ENCODE measurements around the gene DIRAS3.
"Not testable (repeated sequence)": the region's sequence is repeated elsewhere in the genome, so short reads cannot be mapped to it uniquely, and the experiment has no call there.

Gene DIRAS3

GRCh38 chr1:68024635-68025338 lies 25.6 kb downstream of the DIRAS3 start:
- no peak for DNase-seq (ENCODE audit: low read depth)

DNA sequence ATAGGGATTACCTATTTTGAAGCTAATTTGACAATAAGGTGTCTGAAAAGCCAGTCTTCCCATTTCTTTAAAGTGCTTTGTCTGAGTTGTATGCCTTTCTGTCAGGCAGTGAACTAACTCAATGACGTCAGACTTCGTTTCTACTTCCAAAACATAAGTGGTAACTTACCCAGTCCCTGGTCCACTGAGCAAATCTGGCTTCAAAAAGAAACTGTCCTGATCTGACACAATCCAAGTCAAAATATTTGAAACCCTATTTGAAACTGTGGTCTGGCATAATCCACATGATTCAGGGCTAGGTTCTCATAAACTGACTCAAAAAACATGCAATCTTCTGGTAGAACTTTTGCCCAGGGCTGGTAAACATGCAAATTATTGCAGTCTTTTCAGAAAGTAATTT lies 34.0 kb downstream of the DIRAS3 start:
- DNase-seq (ENCODE audit: low read depth), result no peak

DNA sequence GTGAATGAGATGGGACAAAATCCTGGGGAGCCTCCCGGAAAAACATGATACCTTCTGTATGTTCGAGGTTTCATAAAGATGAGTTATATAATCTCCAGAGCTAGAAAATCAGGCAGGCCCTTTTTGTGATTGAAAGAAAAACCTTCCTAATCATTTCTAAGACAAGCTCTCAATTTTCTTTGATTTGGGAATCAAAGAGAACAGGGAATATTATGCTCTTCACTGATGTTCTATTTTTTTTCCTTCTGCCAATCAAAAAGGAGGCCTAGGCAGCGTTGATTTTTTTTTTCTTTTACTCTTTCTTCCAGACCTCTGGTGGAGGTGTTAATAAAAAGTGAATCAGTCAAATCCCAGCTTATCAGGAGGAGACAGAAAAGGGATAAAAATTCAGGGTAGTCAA lies 34.5 kb downstream of the DIRAS3 start:
- no peak for DNase-seq (ENCODE audit: low read depth)

DNA sequence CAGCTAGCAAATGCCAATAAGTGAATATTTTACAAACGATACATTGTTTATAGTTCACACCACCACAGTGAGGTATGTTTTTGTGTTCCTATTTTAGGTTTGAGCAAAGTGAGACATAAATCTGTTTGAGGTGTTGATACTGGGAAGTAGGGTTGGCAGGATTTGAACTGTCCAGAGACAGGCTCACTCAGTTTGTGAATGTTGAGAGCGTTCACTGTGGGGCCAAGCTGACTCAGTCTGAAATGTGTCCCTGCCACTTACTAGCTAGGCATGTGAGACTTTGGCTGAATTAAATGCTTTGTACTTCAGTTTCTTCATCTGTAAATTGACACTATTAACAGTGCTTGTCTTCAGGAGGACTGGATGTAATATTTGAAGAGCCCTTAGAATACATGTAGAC lies 35.1 kb downstream of the DIRAS3 start:
- DNase-seq (ENCODE audit: low read depth), result no peak

DNA sequence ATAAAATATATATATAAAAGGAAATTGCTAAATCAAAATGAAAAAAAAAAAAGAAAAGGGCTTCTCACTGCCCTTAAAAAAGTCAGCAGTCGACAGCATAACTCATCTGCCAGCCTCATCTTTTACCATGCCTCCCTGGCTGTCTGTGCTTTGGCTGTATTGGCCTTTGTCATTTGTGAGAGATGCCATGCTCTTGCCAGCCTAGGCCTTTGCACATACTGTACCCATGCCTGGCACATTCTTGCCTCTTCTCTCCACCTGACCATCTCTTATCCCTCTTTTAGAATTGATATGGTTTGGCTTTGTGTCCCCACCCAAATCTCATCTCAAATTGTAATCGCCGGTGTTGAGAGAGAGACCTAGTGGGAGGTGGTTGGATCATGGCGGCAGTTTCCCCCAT lies 37.1 kb downstream of the DIRAS3 start:
- DNase-seq (ENCODE audit: low read depth), result no peak

DNA sequence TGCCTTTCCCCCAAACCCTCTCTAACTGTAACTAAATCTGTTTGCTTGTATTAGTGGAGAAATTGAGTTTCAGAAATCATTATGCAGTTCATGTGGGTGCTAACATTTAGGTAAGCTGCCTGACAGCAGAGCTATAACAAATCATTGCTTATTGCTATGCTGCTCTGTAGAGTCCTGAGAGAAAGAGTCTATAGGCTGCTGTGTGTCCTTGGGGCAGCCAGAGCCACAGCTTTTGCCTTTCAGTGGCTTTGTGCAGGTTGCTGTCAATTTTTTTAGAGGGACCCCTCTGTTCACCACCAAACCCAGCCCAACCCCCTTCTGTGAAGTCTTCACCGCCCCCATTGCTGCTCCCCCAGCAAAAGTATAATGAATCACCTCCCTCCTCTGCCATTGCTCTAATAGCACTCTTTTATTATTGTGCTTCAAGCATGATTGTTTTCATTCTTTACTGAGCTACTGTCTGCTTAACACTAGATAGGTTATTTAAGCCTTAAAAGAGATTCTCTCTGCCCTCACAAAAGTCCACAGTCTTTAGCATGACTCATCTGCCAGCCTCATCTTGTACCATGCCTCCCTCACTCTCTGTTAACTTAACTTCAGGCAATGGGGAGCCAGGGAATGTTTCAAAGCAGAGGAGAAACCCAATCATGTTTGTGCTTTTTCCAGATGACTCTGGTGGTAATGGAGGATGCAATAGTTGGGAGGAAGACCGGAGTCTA lies 38.6 kb downstream of the DIRAS3 start:
- no peak for DNase-seq (ENCODE audit: low read depth)

- DNase-seq (ENCODE audit: low read depth), result no peak
These were observed 39.9 kb downstream of the DIRAS3 start for GRCh38 chr1:68010543-68010942.

DNA sequence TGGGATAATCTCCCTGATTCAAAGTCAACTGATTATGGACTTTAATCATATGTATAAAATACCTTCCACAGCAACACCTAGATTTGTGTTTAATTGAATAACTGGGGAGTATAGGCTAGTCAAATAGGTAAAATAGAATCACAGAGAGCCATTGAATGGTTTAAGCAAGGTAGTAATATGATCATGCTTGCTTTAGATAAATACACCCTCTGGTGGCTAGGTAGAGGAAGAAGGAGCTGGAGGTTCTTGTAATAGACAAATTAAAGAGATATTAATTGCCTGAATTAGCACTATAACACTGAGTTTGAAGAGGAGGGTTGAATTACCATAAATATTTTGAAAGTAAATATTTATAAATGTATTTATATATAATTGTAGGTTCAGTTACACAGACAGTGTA lies 40.3 kb downstream of the DIRAS3 start:
- no peak for DNase-seq (ENCODE audit: low read depth)

DNA sequence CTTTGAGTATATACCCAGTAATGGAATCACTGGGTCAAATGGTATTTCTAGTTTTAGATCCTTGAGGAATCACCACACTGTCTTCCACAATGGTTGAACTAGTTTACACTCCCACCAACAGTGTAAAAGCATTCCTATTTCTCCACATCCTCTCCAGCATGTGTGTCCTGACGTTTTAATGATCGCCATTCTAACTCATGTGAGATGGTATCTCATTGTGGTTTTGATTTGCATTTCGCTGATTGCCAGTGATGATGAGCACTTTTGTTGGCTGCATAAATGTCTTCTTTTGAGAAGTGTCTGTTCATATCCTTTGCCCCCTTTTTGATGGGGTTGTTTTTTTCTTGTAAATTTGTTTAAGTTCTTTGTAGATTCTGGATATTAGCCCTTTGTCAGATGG lies 46.8 kb downstream of the DIRAS3 start:
- DNase-seq (ENCODE audit: low read depth), result not testable (repeated sequence)

DNA sequence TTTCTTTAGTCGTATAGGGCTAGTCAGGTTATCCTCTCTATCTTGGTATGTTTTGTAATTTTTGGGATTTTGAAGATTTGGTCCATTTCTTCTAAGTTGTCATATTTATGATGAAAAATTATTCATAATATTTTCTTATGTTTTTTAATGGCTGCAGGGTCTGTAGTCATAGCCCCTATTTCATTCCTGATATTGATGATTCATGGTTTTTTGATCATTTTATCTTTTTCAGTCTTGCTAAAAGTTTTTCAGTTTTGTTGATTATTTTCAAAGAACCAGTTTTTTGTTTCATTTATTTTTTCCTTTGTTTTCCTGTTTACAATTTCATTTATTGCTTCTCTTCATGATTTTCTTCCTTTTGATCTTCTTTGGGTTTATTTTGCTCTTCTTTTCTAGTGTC lies 50.2 kb downstream of the DIRAS3 start:
- DNase-seq (ENCODE audit: low read depth), result no peak

- DNase-seq (ENCODE audit: low read depth), result no peak
These were observed 52.7 kb downstream of the DIRAS3 start for GRCh38 chr1:67997746-67998145.
